ENCODE data around the gene JKAMP.

Gene JKAMP

GRCh38 chr14:59543873-59544272 is 59.6 kb downstream of the JKAMP start:
- no peak for DNase-seq

- DNase-seq, result no peak
Observed at GRCh38 chr14:59547310-59547709, 63.0 kb downstream of the JKAMP start.
